HFFc6 (cell line): ENCODE measurements around the gene ZMAT5. TPM values are rescaled to one million over a fixed set of nuclear protein-coding genes. Genes with fewer than 3 reads are reported as not detected.
A peak's percentile ranks its signal among the peaks of the same experiment; 100 is the strongest.

Experiments used
- DNase-seq: peaks from one replicate; pipeline ENCODE4 v3.0.0-alpha.2; 2018
- H3K27ac Mint-ChIP-seq: 2 replicates; pipeline ENCODE4 v1.8.0; 2020; ENCODE audit warnings: mild to moderate bottlenecking, mixed read lengths
- H3K27me3 Mint-ChIP-seq: 2 replicates; pipeline ENCODE4 v1.8.0; 2021; ENCODE audit warnings: mild to moderate bottlenecking, moderate library complexity, mixed read lengths; ENCODE audit not compliant: insufficient read depth
- H3K36me3 Mint-ChIP-seq: 2 replicates; pipeline ENCODE4 v1.8.0; 2021; ENCODE audit warnings: low read depth, mixed read lengths
- H3K4me1 Mint-ChIP-seq: 2 replicates; pipeline ENCODE4 v1.8.0; 2020; ENCODE audit warnings: low read depth, mixed read lengths
- H3K4me3 Mint-ChIP-seq: 2 replicates; pipeline ENCODE4 v1.8.0; 2020; ENCODE audit warnings: mild to moderate bottlenecking, moderate library complexity, mixed read lengths
- H3K9me3 Mint-ChIP-seq: 2 replicates; pipeline ENCODE4 v1.8.0; 2020; ENCODE audit warnings: mild to moderate bottlenecking, mixed read lengths
- total RNA-seq, 6 experiments: library from RNA; stranded (reverse); fragmentation: NEBNext Ultra II Directional; extraction: Animal tissue kit (Norgen Biotek cat#: 25700); gene quantifications; 2 replicates in 1 of 6; 3 replicates in 5 of 6; pipeline ENCODE4 v1.2.3, GENCODE V29; 2021
- TF ChIP-seq, protein P1 (sequence below): fragments of 200-600 bp; sonication (generic); IDR thresholded peaks from 2 replicates; pipeline ENCODE4 v1.5.0; 2021; ENCODE audit warnings: antibody characterized with exemption, mild to moderate bottlenecking

ZMAT5 gene
- total RNA-seq, 6 experiments from 2014 or later, result 24.9 to 28.6 (median 26.1) TPM

DNA sequence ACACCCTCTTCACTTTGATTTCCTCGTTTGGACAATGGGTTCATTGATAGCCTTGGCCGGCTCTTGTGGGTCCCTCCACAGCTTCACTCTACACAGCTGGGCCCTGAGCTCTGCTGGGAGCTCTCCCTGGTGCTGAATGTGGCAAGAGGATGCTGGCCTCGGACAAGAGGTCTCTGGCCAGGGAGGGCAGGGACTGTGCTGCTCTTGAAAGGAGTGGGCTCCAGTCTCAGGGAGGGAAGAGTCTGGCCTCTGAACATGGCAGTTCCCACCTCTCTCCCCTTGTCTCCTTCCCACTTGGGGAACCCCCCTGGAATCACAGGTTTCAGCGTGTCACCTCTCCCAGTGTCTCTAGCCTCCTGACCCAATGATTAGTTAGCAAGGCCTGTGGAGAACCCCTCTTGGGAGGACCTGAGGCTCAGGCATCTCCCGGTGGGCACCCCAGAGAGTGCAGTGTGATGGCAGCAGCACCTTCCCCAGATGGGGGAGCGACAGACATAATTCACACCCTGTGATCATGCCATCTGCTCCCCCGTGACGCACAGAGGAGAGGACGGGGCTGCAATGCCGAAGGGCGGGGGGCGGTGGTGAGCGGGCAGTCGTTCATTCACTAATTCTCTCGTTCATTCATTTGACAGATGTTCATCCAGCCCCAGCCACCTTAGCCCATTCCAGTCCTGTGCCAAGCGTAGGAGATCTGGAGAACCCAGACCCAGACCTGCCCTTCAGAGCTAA, 49.8 kb downstream of the ZMAT5 start:
- H3K4me3 Mint-ChIP-seq, result no peak overlapping the region
- DNase-seq, result peak; percentile 65
- H3K27me3 Mint-ChIP-seq, result peaks cover 51% of the 10 kb centered on the region
- H3K36me3 Mint-ChIP-seq, result no peaks in the 10 kb centered on the region
- TF ChIP-seq, protein P1, sequence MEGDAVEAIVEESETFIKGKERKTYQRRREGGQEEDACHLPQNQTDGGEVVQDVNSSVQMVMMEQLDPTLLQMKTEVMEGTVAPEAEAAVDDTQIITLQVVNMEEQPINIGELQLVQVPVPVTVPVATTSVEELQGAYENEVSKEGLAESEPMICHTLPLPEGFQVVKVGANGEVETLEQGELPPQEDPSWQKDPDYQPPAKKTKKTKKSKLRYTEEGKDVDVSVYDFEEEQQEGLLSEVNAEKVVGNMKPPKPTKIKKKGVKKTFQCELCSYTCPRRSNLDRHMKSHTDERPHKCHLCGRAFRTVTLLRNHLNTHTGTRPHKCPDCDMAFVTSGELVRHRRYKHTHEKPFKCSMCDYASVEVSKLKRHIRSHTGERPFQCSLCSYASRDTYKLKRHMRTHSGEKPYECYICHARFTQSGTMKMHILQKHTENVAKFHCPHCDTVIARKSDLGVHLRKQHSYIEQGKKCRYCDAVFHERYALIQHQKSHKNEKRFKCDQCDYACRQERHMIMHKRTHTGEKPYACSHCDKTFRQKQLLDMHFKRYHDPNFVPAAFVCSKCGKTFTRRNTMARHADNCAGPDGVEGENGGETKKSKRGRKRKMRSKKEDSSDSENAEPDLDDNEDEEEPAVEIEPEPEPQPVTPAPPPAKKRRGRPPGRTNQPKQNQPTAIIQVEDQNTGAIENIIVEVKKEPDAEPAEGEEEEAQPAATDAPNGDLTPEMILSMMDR, result no peak
- no peak overlapping the region for H3K27ac Mint-ChIP-seq
- no peaks in the 10 kb centered on the region for H3K4me1 Mint-ChIP-seq
- H3K9me3 Mint-ChIP-seq, result no peaks in the 10 kb centered on the region

DNA sequence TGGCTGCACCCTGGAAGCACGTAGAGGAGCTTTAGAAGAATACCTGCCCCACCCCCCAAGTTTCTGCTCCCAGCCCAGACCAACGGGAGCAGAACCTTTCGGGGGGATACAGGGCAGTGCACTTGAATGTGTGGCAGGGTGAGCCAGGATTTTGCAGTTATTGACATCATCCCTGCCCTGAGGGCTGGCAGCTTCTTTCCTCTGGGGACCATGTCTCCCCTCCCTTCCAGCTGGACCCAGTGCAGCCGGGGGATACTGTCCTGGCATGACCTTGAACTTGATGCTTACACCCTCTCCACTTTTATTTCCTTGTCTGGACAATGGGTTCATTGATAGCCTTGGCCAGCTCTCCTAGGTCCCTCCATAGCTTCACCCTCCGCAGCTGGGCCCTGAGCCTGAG, 51.1 kb downstream of the ZMAT5 start:
- Mint-ChIP-seq H3K27ac (no peak overlapping the region), H3K9me3 (no peaks in the 10 kb centered on the region), H3K36me3 (no peaks in the 10 kb centered on the region), H3K4me3 (no peak overlapping the region), H3K27me3 (peaks cover 47% of the 10 kb centered on the region), H3K4me1 (no peaks in the 10 kb centered on the region)
- no peak for DNase-seq
- TF ChIP-seq, protein P1, result no peak

DNA sequence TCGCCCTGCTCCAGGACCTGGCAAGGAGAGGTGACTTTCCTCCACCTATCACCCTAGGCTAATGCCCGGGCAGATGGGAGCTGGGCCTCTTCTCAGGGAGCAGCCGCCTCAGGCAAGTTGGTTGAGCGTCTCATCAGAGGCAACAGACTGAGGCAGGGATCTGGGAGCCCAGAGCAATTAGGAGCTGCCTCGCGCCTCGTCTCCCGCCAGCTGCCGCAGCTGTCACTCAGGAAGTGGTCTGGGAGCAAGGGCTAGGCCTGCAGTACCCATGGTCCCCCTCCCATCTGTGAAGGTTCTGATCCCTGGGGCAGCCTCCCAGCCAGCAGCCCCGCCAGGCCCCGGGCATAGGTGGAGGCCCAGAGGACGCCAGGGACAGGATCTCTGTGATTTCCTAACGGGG, 51.6 kb downstream of the ZMAT5 start:
- TF ChIP-seq, protein P1, result no peak
- peaks cover 47% of the 10 kb centered on the region for H3K27me3 Mint-ChIP-seq
- H3K4me1 Mint-ChIP-seq, result no peaks in the 10 kb centered on the region
- H3K4me3 Mint-ChIP-seq, result no peak overlapping the region
- no peaks in the 10 kb centered on the region for H3K9me3 Mint-ChIP-seq
- no peak overlapping the region for H3K27ac Mint-ChIP-seq
- DNase-seq, result no peak
- no peaks in the 10 kb centered on the region for H3K36me3 Mint-ChIP-seq

DNA sequence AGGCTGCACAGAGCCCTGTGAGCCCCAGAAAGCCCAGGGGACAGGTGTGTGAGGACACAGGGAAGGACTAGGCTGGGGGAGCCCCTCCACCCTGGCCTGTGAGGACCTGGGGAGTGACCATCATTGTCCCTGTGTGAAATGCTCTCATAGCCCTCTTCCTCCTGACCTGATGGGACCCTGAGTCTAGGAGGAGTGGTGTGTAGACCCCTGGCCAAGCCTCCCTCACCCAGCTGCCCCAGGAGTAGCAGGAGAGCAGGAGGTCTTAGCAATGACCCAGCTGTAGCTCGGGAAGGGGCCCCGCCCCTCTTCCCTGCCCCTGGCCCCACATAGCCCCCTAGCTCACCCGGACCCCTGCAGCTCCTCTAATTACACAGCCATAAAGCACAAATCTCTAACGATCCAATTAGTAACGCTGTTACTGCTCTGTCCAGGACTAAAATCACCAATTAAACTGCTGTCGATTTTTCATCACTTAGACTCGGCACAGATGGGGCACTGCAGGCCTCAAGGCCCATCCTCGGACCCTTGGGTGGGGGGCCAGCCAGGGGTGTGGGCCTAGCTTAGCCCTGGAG, 53.6 kb downstream of the ZMAT5 start:
- Mint-ChIP-seq H3K9me3 (no peaks in the 10 kb centered on the region), H3K4me1 (no peaks in the 10 kb centered on the region), H3K4me3 (no peak overlapping the region), H3K27me3 (peaks cover 41% of the 10 kb centered on the region), H3K36me3 (no peaks in the 10 kb centered on the region), H3K27ac (no peak overlapping the region)
- DNase-seq, result no peak
- TF ChIP-seq, protein P1, result no peak

DNA sequence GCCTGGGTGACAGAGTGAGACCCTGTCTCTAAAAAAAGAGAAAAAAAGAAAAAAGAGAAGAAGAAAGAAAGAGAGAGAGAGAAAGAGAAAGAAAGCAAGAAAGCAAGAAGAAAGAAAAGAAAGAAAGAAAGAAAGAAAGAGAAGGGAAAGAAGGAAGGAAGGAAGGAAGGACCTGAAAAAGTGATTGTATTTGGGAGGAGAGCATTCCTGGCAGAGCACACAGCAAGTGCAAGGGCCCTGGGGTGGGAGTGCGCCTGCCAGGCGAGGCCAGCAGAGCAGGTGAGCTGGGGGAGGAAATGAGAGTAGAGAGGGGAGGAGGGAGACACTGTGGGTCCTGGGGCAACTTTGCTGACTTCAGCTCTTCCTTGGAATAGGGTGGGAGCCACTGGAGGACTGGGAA, 54.7 kb downstream of the ZMAT5 start:
- DNase-seq, result no peak
- H3K4me1 Mint-ChIP-seq, result no peaks in the 10 kb centered on the region
- H3K36me3 Mint-ChIP-seq, result no peaks in the 10 kb centered on the region
- TF ChIP-seq, protein P1, result no peak
- no peaks in the 10 kb centered on the region for H3K9me3 Mint-ChIP-seq
- H3K27me3 Mint-ChIP-seq, result peaks cover 44% of the 10 kb centered on the region
- no peak overlapping the region for H3K4me3 Mint-ChIP-seq
- no peak overlapping the region for H3K27ac Mint-ChIP-seq
